COR-L47 (cell line): Measurements from ENCODE around the gene PEX14.
A peak's percentile ranks its signal among the peaks of the same experiment; 100 is the strongest.
"Not testable (repeated sequence)": the region's sequence is repeated elsewhere in the genome, so short reads cannot be mapped to it uniquely, and the experiment has no call there.

ENCODE experiments used
- DNase-seq: peaks from one replicate; lab custom pipeline; 2025; lab: John Stamatoyannopoulos, UW

The PEX14 gene

GRCh38 chr1:10495475-10495817 lies 20.7 kb downstream of the PEX14 start:
- DNase-seq, result no peak

GRCh38 chr1:10495952-10496351 lies 21.2 kb downstream of the PEX14 start:
- no peak for DNase-seq

GRCh38 chr1:10497109-10497508 lies 22.4 kb downstream of the PEX14 start:
- no peak for DNase-seq

- no peak for DNase-seq
Observed at GRCh38 chr1:10498231-10498630, 23.5 kb downstream of the PEX14 start.

- no peak for DNase-seq
Observed at GRCh38 chr1:10502206-10502605, 27.5 kb downstream of the PEX14 start.

- DNase-seq, result no peak
Observed at GRCh38 chr1:10504249-10504648, 29.5 kb downstream of the PEX14 start.

- not testable (repeated sequence) for DNase-seq
Observed at GRCh38 chr1:10506046-10506676, 31.4 kb downstream of the PEX14 start.

- no peak for DNase-seq
Observed at GRCh38 chr1:10506677-10507047, 31.9 kb downstream of the PEX14 start.

GRCh38 chr1:10507111-10507879 lies 32.5 kb downstream of the PEX14 start:
- DNase-seq, result peak; percentile 92

- peak; percentile 66 for DNase-seq
Observed at GRCh38 chr1:10508511-10508951, 33.8 kb downstream of the PEX14 start.

GRCh38 chr1:10509809-10510509 lies 35.2 kb downstream of the PEX14 start:
- peak; percentile 67 for DNase-seq

GRCh38 chr1:10510520-10511493 lies 36.1 kb downstream of the PEX14 start:
- DNase-seq, result no peak

- no peak for DNase-seq
Observed at GRCh38 chr1:10511494-10511885, 36.7 kb downstream of the PEX14 start.

GRCh38 chr1:10513199-10513598 lies 38.4 kb downstream of the PEX14 start:
- no peak for DNase-seq

- peak; percentile 49 for DNase-seq
Observed at GRCh38 chr1:10514490-10515235, 39.9 kb downstream of the PEX14 start.

GRCh38 chr1:10515301-10515975 lies 40.7 kb downstream of the PEX14 start:
- no peak for DNase-seq

- DNase-seq, result no peak
Observed at GRCh38 chr1:10515976-10516750, 41.4 kb downstream of the PEX14 start.

- peak; percentile 7 for DNase-seq
Observed at GRCh38 chr1:10516925-10517676, 42.4 kb downstream of the PEX14 start.

GRCh38 chr1:10517677-10517982 lies 42.9 kb downstream of the PEX14 start:
- no peak for DNase-seq
